Measurements from ENCODE around the gene CXXC5. TPM values are rescaled to one million over a fixed set of nuclear protein-coding genes. Genes with fewer than 3 reads are reported as not detected.

The CXXC5 gene
- total and polyA plus RNA-seq, 9 of the 15 experiments (the other 6 are each of a cell fraction or from before 2014, with no cell fraction given) = 1.9 to 123 (median 45.8) TPM

- TF ChIP-seq RFX1 (IDR thresholded peaks at IDR 0.05) = peak; percentile 92
- TF ChIP-seq TSHZ1 (CRISPR knock-in tag; IDR thresholded peaks at IDR 0.05) = no peak
- no peak for TF ChIP-seq SMAD2 (IDR thresholded peaks at IDR 0.05; ENCODE audit: low read depth, low read length)
- TF ChIP-seq ZKSCAN8 (CRISPR knock-in tag; IDR thresholded peaks at IDR 0.05) = no peak
- TF ChIP-seq PATZ1 (CRISPR knock-in tag; IDR thresholded peaks at IDR 0.05; ENCODE audit: borderline replicate concordance) = no peak
- TF ChIP-seq FOXP4 (CRISPR knock-in tag; IDR thresholded peaks at IDR 0.05; ENCODE audit: borderline replicate concordance) = peak; percentile 97
- TF ChIP-seq CREB3L1 (IDR thresholded peaks at IDR 0.05; ENCODE audit: borderline replicate concordance, low read depth) = no peak; the same call in 1 of the 2 replicates
- no peak; a peak in 1 of 4 replicates for TF ChIP-seq SIN3A (IDR thresholded peaks at IDR 0.05; ENCODE audit: borderline replicate concordance in 2 of 2, control insufficient read depth in 1 of 2, low read depth in 2 of 2, low read length in 2 of 2)
- peak; percentile 89 for TF ChIP-seq ZBTB43 (CRISPR knock-in tag; IDR thresholded peaks at IDR 0.05)
- no peak for TF ChIP-seq CREBBP (IDR thresholded peaks at IDR 0.05; ENCODE audit: low read depth, low read length)
- no peak for TF ChIP-seq ZFPM2 (CRISPR knock-in tag; IDR thresholded peaks at IDR 0.05)
- no peak for TF ChIP-seq BCL6 (CRISPR knock-in tag; IDR thresholded peaks at IDR 0.05)
- TF ChIP-seq RB1 (IDR thresholded peaks at IDR 0.05; ENCODE audit: low read depth) = no peak
- TF ChIP-seq HNRNPL (IDR thresholded peaks at IDR 0.05; ENCODE audit: low read depth, low read length) = no peak
Measured at GRCh38 chr5:139710319-139711066, 62.3 kb downstream of the CXXC5 start (continued).

Data from K562 (cell line).